Measurements from ENCODE around the gene APRT. TPM values are rescaled to one million over a fixed set of nuclear protein-coding genes. Genes with fewer than 3 reads are reported as not detected.

The APRT gene
- total and polyA plus RNA-seq, 9 of the 15 experiments (the other 6 are each of a cell fraction or from before 2014, with no cell fraction given) = 41.7 to 409 (median 146) TPM

DNA sequence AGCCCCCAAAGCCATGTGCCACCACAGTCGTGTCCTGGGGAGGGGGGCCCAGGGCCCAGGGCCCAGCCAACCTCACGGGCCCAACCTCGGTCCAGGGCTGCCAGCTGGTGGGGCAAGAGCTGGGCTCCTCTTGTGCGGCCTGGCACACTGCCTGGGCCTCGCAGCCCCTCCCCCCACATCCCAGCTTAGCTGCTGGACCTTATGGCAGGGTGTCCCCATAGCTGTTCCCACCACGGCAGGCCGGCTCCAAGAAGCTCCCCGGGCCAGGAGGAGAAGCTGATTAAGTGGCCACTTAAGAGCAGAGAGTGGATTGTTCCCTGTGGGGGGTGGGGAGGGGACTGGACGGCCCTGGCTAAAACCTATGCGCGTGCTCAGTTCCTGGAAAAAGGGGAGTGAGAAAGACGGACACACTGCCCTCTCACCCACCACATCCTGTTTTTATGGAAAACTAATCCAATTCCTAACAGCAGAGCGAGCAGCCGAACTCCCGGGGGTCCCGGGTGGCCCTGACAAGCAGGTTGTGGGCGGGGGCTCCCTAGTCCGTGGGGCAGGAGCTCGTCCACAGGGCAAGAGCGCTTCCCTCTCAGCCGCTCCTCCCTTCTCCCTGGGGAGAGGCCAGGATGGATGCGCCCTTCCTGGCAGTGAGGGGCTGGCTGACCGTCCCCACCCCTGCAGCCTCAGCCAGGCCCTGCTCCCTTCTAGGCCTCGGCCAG, 43.5 kb downstream of the APRT start (continued):
- TF ChIP-seq, protein P1, sequence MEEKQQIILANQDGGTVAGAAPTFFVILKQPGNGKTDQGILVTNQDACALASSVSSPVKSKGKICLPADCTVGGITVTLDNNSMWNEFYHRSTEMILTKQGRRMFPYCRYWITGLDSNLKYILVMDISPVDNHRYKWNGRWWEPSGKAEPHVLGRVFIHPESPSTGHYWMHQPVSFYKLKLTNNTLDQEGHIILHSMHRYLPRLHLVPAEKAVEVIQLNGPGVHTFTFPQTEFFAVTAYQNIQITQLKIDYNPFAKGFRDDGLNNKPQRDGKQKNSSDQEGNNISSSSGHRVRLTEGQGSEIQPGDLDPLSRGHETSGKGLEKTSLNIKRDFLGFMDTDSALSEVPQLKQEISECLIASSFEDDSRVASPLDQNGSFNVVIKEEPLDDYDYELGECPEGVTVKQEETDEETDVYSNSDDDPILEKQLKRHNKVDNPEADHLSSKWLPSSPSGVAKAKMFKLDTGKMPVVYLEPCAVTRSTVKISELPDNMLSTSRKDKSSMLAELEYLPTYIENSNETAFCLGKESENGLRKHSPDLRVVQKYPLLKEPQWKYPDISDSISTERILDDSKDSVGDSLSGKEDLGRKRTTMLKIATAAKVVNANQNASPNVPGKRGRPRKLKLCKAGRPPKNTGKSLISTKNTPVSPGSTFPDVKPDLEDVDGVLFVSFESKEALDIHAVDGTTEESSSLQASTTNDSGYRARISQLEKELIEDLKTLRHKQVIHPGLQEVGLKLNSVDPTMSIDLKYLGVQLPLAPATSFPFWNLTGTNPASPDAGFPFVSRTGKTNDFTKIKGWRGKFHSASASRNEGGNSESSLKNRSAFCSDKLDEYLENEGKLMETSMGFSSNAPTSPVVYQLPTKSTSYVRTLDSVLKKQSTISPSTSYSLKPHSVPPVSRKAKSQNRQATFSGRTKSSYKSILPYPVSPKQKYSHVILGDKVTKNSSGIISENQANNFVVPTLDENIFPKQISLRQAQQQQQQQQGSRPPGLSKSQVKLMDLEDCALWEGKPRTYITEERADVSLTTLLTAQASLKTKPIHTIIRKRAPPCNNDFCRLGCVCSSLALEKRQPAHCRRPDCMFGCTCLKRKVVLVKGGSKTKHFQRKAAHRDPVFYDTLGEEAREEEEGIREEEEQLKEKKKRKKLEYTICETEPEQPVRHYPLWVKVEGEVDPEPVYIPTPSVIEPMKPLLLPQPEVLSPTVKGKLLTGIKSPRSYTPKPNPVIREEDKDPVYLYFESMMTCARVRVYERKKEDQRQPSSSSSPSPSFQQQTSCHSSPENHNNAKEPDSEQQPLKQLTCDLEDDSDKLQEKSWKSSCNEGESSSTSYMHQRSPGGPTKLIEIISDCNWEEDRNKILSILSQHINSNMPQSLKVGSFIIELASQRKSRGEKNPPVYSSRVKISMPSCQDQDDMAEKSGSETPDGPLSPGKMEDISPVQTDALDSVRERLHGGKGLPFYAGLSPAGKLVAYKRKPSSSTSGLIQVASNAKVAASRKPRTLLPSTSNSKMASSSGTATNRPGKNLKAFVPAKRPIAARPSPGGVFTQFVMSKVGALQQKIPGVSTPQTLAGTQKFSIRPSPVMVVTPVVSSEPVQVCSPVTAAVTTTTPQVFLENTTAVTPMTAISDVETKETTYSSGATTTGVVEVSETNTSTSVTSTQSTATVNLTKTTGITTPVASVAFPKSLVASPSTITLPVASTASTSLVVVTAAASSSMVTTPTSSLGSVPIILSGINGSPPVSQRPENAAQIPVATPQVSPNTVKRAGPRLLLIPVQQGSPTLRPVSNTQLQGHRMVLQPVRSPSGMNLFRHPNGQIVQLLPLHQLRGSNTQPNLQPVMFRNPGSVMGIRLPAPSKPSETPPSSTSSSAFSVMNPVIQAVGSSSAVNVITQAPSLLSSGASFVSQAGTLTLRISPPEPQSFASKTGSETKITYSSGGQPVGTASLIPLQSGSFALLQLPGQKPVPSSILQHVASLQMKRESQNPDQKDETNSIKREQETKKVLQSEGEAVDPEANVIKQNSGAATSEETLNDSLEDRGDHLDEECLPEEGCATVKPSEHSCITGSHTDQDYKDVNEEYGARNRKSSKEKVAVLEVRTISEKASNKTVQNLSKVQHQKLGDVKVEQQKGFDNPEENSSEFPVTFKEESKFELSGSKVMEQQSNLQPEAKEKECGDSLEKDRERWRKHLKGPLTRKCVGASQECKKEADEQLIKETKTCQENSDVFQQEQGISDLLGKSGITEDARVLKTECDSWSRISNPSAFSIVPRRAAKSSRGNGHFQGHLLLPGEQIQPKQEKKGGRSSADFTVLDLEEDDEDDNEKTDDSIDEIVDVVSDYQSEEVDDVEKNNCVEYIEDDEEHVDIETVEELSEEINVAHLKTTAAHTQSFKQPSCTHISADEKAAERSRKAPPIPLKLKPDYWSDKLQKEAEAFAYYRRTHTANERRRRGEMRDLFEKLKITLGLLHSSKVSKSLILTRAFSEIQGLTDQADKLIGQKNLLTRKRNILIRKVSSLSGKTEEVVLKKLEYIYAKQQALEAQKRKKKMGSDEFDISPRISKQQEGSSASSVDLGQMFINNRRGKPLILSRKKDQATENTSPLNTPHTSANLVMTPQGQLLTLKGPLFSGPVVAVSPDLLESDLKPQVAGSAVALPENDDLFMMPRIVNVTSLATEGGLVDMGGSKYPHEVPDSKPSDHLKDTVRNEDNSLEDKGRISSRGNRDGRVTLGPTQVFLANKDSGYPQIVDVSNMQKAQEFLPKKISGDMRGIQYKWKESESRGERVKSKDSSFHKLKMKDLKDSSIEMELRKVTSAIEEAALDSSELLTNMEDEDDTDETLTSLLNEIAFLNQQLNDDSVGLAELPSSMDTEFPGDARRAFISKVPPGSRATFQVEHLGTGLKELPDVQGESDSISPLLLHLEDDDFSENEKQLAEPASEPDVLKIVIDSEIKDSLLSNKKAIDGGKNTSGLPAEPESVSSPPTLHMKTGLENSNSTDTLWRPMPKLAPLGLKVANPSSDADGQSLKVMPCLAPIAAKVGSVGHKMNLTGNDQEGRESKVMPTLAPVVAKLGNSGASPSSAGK (IDR thresholded peaks at IDR 0.05) = no peak
- TF ChIP-seq SMARCA5 (IDR thresholded peaks at IDR 0.05) (no peak), HES1 (IDR thresholded peaks at IDR 0.05; ENCODE audit: low read depth) (peak; percentile 43; the same call in 1 of the 2 replicates), PRDM10 (IDR thresholded peaks at IDR 0.05; ENCODE audit: partially characterized antibody) (peak; percentile 55), ZNF224 (CRISPR knock-in tag; IDR thresholded peaks at IDR 0.05) (no peak), TCFL5 (CRISPR knock-in tag; conservative IDR thresholded peaks at IDR 0.05) (no peak), ZBTB33 (CRISPR knock-in tag; IDR thresholded peaks at IDR 0.05) (no peak), BDP1 (IDR thresholded peaks at IDR 0.05; ENCODE audit: insufficient read depth, insufficient read length) (no peak), NFE2L1 (tag; IDR thresholded peaks at IDR 0.05; ENCODE audit: borderline replicate concordance, low read depth) (no peak)
